Measurements from ENCODE around the gene TMEM62.
"Not testable (repeated sequence)": the region's sequence is repeated elsewhere in the genome, so short reads cannot be mapped to it uniquely, and the experiment has no call there.

The TMEM62 gene

DNA sequence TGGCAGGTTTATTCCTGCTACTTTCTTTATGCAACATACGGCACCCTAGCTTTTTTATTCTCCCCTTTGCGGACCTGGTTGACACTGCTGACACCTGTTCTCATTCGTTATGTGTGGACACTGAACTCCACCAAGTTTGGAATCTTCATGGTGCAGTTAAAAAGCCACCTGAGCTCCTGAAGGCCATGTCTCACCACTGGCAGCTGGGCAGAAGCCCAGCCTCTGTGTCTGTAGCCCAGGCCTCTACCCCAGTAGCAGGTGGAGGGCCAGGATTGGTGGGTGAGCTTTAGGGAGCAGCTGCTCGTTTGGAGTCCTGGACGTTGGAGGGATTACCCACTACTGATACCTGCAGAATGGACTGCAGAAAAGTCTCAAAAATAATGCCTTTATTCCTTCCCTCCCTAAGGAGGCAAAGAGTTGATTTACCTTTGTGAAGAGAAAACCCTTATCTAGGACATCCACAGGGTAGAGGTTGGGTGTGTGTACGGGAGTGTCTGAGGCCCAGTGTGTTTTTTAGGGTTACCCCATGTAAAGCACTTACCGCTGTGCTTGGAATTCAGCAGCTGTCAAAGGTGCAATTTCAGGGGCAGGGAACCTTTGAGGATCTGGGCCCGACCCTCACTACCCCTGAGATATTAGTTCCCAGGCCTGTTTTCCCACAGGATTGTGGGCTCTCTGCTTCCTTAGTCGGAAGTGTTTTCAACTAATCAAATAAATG lies 51.2 kb downstream of the TMEM62 start:
- no peak for DNase-seq

DNA sequence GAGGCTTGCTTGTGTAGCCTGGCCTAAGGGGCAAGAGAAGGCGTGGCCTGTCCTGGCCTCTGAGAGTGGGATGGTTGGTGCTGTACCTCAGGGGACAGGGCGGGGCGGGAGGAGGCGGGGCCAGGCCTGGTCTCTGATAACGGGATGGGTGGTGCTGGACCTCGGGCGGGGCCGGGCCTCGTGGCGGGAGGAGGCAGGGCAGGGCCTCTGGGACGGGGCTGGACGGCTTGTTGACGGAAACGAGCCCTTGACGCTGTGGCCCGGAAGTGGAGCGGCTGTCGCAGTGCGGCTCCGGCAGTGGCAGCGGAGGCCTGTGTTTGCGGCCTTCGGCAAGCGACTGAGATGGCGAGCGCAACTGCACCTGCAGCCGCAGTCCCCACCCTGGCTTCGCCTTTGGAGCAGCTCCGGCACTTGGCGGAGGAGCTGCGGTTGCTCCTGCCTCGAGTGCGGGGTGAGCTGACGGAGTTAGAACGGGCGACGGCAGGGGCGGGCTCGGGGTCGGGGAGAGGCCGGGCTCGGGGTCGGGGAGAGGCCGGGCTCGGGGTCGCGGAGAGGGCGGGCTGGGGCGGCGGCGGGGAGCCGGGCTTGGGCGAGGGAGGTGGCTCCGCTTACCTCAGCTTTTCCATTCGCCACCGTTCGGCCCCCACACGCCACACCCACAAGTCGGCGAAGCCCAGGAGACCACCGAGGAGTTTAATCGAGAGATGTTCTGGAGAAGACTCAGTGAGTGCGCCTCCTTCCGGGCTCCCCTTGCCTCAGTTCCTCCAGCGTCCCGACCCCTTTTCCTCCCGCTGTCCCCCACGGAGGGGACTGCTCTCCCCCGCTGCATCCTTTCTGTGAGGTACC lies 52.0 kb downstream of the TMEM62 start, which contains the start of gene CCNDBP1:
Gene CCNDBP1, plus strand, starts transcription at position 247 of the 846 bp plus-strand sequence. Its CDS starts 96 bp downstream, at position 343.
- DNase-seq, result peak; percentile 92 to 93

DNA sequence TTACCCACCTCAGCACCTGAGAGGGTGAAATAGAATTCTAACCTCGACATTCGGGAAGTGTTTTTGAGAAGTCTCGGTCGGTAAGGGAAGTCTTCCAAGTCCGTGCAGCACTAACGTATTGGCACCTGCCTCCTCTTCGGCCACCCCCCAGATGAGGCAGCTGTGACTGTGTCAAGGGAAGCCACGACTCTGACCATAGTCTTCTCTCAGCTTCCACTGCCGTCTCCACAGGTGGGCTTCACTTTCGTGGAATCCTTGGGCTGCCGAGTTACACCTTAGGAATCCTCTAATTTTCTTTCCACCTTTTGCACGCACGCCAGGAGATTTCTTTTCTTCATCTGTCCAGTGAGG lies 52.6 kb downstream of the TMEM62 start:
- DNase-seq, result no peak

DNA sequence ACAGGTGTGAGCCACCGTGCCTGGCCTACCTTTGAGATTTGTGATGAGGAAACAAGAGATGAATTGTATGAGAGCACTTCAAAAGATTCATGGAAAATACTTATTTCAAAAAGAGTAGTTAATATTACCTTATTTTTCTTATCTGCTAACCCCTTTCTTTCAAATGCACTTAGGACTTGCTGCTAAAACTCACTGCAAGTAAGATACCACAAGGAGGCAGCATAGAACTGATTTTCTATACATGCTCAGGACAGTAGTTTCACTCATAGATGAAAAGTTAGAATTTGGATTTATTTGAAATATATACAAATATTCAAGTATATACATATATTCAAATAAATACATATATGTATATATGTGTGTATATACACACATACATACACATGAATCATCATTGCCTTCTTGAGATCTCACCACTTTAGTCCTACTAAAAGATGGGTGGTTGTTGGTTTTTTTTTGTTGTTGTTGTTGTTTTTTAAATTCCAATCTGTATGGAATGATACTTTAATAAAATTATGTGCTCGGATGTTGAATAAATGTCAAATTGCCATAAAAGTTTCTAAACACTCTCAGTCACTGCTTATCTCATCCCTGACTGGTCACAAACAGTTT lies 54.3 kb downstream of the TMEM62 start:
- peak in 1 of 2 donors; percentile 62 for DNase-seq

DNA sequence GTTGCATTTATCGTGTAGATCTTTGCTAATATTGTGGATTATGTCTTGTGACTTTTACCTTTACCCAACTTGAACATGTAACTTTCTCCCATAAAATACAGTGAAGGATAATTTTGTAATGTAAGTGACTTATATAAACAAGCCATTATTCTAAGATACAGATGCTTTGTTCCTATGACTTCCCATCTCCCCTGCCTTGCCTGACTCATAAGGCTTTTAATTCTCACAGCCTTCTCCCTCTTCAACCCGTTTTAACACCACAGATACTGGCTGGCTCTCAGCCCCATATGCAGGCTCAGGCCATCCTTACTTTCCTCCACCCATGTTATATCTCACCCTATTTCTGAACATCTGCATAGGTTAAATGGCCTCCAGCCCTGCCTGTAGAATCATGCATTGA lies 55.9 kb downstream of the TMEM62 start:
- DNase-seq, result no peak

DNA sequence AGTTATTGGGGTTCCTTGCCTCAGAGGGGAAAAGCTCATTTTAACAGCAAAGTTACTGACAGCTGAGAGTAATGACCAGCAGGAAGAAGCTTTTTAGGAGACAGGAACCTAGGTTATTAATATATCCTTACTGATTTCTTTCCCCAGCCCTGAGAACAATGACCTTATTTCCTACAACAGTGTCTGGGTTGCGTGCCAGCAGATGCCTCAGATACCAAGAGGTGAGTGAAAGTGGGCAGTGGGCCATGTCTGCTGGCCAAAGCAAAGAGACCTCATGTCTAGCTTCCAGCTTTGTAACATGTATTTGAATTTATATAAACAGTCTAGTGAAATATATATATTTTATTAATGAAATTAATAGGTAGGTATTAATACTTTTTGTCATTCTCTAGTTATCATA lies 56.8 kb downstream of the TMEM62 start:
- no peak for DNase-seq

DNA sequence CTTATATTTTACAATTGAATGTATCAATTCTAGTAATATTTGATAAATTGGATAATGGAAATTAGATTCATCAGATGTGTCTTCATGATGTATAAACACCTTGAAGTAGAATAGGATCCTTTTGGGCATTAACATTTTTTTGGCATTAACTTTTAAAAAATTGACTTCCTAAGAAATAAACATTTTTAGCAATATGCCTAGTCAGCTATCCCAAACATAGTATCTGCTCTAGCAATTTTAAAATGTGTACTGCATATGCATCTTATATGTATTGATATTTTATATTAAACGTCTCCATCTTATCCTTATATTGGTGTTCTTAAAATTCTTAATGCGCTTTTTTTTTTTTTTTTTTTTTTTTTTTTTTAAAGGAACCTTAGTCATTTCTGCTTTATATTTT lies 60.3 kb downstream of the TMEM62 start:
- DNase-seq, result no peak

DNA sequence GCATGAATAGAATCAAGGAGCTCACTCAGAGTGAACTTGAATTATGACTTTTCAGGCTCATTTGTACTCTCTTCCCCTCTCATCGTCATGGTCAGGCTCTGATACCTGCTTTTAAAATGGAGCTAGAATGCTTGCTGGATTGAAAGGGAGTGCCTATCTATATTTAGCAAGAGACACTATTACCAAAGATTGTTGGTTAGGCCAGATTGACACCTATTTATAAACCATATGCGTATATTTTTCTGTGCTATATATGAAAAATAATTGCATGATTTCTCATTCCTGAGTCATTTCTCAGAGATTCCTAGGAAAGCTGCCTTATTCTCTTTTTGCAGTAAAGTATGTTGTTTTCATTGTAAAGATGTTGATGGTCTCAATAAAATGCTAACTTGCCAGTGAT lies 61.4 kb downstream of the TMEM62 start:
- DNase-seq, result no peak

DNA sequence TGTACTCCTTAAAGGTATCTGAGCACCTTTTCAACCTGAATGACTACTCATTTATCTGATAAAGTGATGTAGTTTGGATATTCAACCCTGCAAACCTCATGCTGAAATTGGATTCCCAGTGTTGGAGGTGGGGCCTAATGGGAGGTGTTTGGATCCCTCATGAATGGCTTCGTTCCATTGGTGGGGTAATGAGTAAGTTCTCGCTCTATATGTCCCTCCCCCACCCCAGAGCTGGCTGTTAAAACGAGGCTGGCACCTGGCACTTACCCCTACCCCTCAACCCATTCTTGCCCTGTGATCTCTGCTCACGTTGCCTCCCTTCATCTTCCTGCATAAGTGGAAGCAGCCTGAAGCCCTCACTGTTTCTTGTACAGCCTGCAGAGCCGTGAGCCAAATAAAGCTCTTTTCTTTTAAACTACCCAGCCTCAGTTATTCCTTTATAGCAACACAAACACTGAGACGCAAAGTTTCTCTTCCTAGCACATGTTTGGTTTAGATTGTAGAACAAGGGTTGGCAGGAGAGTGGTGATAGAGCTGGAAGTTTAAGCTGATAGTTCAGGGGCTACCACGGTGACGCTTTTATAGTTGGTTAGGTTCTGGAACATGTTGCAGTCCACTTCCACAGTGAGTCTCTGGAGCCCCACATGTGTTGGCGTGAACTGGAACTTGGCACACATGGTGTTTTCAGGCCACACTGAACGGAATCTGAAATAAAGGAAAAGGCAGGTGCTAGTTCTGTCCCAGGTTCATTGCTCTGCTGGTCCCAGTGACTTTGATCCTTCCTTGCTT lies 63.6 kb downstream of the TMEM62 start:
- DNase-seq, result no peak

DNA sequence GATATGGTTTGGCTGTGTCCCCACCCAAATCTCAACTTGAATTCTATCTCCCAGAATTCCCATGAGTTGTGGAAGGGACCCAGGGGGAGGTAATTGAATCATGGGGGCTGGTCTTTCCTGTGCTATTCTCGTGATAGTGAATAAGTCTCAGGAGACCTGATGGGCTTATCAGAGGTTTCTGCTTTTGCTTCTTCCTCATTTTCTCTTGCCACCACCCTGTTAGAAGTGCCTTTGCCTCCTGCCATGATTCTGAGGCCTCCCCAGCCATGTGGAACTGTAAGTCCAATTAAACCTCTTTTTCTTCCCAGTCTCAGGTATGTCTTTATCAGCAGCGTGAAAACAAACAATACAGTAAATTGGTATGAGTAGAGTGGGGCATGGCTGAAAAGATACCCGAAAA lies 64.4 kb downstream of the TMEM62 start:
- DNase-seq, result not testable (repeated sequence)

DNA sequence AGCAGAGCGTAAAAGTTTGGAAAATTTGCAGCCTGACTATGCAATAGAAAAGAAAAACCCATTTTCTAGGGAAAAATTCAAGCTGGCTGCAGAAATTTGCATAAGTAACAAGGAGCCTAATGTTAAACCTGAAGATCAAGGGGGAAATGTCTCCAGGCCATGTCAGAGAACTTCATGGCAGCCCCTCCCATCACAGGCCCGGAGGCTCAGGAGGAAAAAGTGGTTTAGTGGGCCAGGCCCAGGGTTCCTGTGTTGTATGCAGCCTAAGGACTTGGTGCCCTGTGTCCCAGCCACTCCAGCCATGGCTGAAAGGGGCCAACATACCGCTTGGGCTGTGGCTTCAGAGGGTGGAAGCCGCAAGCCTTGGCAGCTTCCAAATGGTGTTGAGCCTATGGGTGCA lies 65.2 kb downstream of the TMEM62 start:
- not testable (repeated sequence) for DNase-seq

DNA sequence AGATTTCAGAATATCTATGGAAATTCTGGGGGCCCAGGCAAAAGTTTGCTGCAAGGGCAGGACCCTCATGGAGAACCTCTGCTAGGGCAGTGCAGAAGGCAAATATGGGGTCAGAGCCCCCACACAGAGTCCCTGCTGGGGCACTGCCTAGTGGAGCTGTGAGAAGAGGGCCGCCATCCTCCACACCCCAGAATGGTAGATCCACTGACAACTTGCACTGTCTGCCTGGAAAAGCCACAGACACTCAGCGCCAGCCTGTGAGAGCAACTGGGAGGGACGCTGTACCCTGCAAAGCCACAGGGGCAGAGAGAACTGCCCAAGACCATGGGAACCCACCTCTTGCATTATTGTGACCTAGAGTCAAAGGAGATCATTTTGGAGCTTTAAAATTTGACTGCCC lies 65.6 kb downstream of the TMEM62 start:
- DNase-seq, result no peak

DNA sequence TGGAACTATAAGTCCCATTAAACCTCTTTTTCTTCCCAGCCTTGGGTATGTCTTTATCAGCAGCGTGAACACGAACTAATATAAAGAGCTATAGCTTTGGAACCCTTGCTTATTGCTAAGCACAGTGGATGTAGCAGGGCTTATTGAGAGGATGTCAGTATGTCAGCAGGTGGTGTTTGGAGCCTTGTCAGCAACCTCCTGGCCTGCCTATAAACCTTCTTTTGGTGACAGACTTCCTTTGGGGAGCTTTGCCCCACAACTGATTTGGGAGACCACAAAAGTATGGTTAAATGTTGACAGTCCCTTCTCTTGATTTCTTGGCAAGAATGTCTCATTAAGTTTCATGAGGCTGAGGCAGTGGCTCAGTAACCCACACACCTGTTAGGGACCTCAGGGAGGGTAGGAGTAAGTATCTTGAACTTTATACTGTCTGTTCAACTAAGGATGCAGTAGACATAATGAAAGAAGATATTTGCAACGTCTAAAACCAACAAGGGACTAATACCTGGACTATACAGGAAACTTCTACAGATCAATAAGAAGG lies 66.6 kb downstream of the TMEM62 start:
- no peak for DNase-seq

DNA sequence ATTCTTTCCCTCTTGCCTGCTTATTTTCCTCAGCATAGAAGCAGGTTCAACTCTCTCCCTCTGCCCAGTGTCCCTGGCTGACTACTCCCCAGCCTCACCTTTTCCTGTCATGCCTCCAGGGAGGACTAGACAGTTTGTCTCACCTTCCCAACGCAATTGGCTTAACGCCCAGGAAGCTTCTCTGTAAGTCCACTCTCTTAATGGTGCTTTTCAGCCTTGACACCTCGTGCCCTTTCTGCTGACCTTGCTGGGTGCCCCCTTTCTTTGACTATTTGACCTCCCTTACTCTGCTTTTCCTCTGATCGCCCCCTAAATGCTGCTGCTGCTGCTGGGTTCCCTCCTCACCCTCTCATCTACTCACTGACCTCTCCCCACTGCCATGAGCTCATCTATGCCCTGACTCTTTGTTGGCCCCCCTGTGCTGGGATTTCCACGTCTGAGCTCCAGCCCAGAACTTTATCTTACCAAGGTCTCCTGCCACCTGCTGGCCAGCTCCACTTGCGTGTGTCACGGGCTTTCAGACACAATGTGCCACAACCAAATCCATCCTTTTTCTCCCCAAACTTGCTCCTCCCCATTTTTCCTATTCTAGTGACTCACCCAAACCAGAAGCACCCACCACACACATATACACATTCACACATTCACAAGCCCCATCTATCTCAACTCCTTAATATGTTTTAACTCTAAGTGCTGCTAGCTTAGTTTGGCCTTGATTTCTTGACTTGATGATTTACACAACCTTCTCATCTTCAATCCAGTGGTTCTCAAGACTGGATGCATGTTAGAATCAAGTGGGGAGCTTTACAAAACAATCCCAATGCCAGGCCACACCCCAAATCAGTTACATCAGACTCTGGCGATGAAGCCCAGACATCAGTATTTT lies 70.9 kb downstream of the TMEM62 start:
- peak; percentile 36 to 47 for DNase-seq

DNA sequence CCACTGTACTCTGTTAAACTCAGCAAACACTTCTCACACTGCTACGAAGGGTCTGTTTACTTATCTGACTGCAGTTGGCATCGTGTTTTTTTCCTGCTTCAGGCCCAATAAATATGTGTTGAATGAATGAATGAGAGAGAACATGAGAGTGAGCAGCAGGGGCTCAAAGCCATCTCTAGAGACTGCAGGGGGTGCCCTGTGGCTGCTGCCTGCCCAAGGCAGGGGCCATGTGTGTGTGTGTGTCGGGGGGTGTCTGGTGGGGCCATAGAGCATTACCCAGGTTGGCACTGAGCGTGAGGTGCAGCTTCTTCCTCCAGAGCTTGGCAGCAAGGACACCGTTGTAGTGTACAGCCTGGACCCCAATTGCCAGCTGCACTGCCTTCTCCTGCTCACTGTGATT lies 72.7 kb downstream of the TMEM62 start:
- no peak for DNase-seq

DNA sequence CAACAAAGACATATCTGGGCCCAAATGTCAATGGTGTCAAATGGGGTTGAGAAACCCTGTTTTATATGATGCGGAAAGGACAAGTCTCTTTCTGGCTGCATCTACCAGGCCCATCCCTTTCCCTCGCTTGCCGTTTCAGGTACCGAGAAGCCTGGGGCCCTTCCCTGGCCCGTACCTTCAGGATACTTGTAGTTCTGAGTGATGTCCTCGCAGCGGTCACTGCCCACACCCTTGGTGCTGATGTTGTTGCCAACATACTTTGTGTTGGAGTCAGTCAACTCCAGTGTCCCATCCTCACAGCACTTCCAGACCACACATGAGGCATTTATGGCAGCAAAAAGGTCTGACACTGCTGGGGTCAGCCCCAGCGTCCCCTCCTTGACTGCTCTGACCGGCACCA lies 73.6 kb downstream of the TMEM62 start:
- no peak for DNase-seq

DNA sequence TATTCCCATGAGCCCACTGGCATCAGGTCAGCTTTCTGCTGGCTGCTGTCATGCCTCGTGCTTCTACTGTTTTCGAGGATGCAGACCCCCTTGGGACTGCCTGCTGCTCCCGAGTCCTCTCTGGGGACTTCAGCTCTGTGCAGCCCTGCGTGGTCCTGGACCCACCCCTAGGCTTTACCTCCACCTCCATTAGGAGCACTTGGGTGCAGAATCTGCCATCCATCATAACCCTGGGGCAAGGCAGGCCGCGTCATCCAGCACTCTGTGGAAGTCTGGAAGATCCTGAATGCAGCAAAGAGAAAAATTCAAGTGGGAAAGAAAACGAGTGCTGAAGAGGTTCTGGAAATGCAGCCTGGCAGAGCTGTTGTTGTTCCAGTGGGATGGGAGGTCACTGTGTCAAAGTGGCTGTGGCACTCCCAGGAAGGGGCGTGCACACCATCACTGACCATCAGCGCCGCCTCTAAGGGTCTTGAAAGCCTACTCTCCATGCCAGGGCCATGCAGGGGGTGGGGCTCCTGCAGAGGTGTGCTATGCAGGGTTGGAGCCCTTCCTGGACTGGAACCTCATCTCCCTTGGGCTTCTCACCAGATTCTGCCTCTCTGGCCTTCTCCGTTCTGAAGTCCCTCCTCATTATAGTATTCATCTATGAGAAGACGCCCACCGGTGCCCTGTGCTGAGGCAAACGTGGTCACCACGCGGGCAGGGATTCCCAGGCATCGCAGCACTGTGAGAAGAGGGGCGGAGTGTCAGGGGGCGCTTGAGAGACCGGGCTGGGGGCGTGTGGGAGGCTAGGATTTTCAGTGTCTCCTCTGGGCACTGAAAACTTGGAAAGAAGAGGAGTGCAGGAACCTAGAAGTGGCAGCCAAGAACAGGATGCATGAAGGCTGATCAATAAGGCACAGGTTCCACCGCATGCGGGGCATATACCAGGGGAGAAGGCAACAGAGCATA lies 74.9 kb downstream of the TMEM62 start:
- no peak for DNase-seq

DNA sequence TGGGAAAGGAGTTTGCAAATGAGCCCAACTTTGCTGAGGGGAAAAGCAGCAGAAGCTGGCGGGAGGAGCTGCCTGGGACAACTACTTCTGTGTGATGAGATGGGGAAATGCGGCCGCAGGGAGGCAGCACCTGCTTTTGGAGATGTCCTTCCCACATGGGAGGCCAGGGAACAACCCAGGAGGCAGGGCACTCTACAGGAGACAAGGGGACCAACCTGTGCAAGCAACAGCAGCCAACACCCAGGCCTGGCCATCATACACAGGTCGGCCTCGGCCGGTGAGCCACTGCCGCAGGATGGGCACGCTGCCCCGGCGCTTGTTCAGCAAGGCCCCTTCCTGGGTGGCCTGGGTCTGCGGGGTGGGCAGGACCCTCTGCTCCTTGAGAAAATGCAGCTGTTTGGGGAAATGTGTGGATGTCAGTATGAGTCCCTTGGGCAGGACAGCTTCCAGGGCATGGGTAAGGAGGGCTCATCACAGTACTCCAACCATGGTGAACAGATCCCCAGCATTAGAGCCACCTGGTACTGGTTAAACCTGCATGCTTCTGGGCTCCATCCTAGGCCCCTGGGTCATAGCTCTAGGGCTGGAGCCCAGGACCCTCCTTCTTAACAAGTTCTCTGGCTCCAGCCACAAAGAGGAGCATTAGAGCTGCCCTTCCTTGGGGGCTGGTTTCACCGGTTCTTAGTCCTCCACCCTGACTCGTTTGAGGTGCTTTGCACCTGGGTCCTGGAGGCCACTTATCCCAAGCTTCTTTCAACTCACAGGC lies 75.9 kb downstream of the TMEM62 start:
- DNase-seq, result no peak

DNA sequence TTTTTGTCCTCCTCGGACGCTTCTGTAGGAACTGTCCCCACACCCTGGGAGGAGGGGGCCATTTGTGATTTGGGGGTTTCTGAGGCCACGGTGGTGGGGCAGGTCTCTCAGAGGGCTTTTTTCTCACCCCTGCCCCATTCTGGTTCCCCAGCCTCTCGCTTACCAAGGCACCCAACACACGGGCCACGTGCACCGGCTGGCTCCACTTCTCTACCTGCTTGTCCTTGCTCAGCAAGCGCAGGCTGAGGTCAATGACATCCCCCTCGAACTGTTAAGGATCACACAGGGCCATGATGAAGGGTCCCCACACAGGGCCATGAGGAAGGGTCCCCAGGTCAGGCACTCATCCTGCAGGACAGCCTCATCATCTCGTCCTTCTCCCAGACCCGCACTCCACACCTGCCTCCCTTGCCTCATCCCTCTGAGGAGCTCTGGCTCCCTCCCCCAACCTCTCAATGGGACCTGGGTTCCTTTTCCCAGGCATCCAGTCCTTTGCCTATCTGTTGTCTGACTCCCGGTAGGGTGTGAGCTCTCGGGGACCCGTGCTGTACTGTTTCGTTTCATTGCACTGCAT lies 76.9 kb downstream of the TMEM62 start:
- DNase-seq, result no peak
